Fibroblast of mammary gland (primary cell): ENCODE measurements around the gene IL1F10.

Experiments used
- DNase-seq: peaks from one replicate; pipeline ENCODE4 v3.0.0-alpha.2; 2010; ENCODE audit warnings: low read depth
- H3K4me3 ChIP-seq: 2 replicates; pipeline ENCODE4 v1.5.1; 2011; ENCODE audit warnings: low read depth, mild to moderate bottlenecking, low read length, moderate library complexity; ENCODE audit not compliant: control insufficient read depth
- CTCF ChIP-seq: conservative IDR thresholded peaks from 2 replicates; pipeline ENCODE4 v1.5.1; 2011; ENCODE audit warnings: low read depth, low read length, inconsistent platforms; ENCODE audit not compliant: control insufficient read depth, insufficient read depth

Gene IL1F10

GRCh38 chr2:113032737-113033136 is 35.0 kb upstream of the IL1F10 start:
- no peak for DNase-seq
- no peak for TF ChIP-seq CTCF
- H3K4me3 ChIP-seq = no peak overlapping the region

- no peak overlapping the region for H3K4me3 ChIP-seq
- no peak for TF ChIP-seq CTCF
- no peak for DNase-seq
These were observed 33.8 kb upstream of the IL1F10 start for GRCh38 chr2:113034016-113034415.

- TF ChIP-seq CTCF = no peak
- DNase-seq = no peak
- H3K4me3 ChIP-seq = no peak overlapping the region
These were observed 31.0 kb upstream of the IL1F10 start for GRCh38 chr2:113036763-113037162.

GRCh38 chr2:113038291-113038690 is 29.5 kb upstream of the IL1F10 start:
- TF ChIP-seq CTCF = no peak
- no peak overlapping the region for H3K4me3 ChIP-seq

GRCh38 chr2:113039158-113039557 is 28.6 kb upstream of the IL1F10 start:
- no peak for DNase-seq
- no peak for TF ChIP-seq CTCF
- H3K4me3 ChIP-seq = no peak overlapping the region

More at GRCh38 chr2:113038291-113038690, 29.5 kb upstream of the IL1F10 start:
- no peak for DNase-seq

- DNase-seq = no peak
- no peak for TF ChIP-seq CTCF
- H3K4me3 ChIP-seq = no peak overlapping the region
These were observed 28.1 kb upstream of the IL1F10 start for GRCh38 chr2:113039719-113040118.

GRCh38 chr2:113041871-113042270 is 25.9 kb upstream of the IL1F10 start:
- no peak for TF ChIP-seq CTCF
- no peak overlapping the region for H3K4me3 ChIP-seq
- DNase-seq = no peak
